SK-N-SH treated with all-trans-retinoic acid at 6 μM for 48 hours (cell line): ENCODE results near the gene KIAA1328.

Experiments
- ATAC-seq: fragments of 200-7000 bp; cut with Tn5 transposase; 3 replicates; pipeline ENCODE4 v1.9.1; 2020; ENCODE audit warnings: mild to moderate bottlenecking, moderate library complexity
- ARNTL ChIP-seq: fragments of 450-650 bp; formaldehyde crosslinking; IDR thresholded peaks from 2 replicates; pipeline ENCODE4 v1.5.0; 2020; ENCODE audit warnings: low read depth, mild to moderate bottlenecking, moderate library complexity, borderline replicate concordance
- ESRRG ChIP-seq: fragments of 250-450 bp; sonication (Bioruptor Pico); IDR thresholded peaks from 2 replicates; pipeline ENCODE4 v1.6.1; 2021; ENCODE audit warnings: mild to moderate bottlenecking
- GLIS3 ChIP-seq: fragments of 250-450 bp; sonication (Bioruptor Pico); IDR thresholded peaks from 2 replicates; pipeline ENCODE4 v1.5.0; 2020; ENCODE audit warnings: mild to moderate bottlenecking, moderate library complexity
- OSR1 ChIP-seq: fragments of 250-450 bp; sonication (Bioruptor Pico); IDR thresholded peaks from 2 replicates; pipeline ENCODE4 v1.8.0; 2022; ENCODE audit warnings: moderate library complexity, mild to moderate bottlenecking, inconsistent platforms
- PPARA ChIP-seq: fragments of 250-450 bp; sonication (Bioruptor Pico); IDR thresholded peaks from 2 replicates; pipeline ENCODE4 v1.5.0; 2020; ENCODE audit warnings: mild to moderate bottlenecking, borderline replicate concordance
- RARB ChIP-seq: fragments of 250-450 bp; sonication (Bioruptor Pico); IDR thresholded peaks from 2 replicates; pipeline ENCODE4 v1.8.0; 2021; ENCODE audit warnings: mild to moderate bottlenecking, moderate library complexity
- SNAI2 ChIP-seq: fragments of 250-450 bp; sonication (Bioruptor Pico); IDR thresholded peaks from 2 replicates; pipeline ENCODE4 v1.5.0; 2020; ENCODE audit warnings: mild to moderate bottlenecking, moderate library complexity
- TCF4 ChIP-seq: fragments of 250-450 bp; sonication (Bioruptor Pico); IDR thresholded peaks from 2 replicates; pipeline ENCODE4 v1.8.0; 2021; ENCODE audit warnings: mild to moderate bottlenecking, moderate library complexity, borderline replicate concordance
- ZC3H10 ChIP-seq: fragments of 250-450 bp; sonication (Bioruptor Pico); IDR thresholded peaks from 2 replicates; pipeline ENCODE4 v1.5.1; 2021; ENCODE audit warnings: mild to moderate bottlenecking, moderate library complexity
- ZFP3 ChIP-seq: fragments of 250-450 bp; sonication (Bioruptor Pico); IDR thresholded peaks from 2 replicates; pipeline ENCODE4 v1.5.0; 2020; ENCODE audit warnings: mild to moderate bottlenecking, moderate library complexity
- ZFP30 ChIP-seq: fragments of 450-650 bp; formaldehyde crosslinking; IDR thresholded peaks from 2 replicates; pipeline ENCODE4 v1.5.0; 2022; ENCODE audit warnings: mild to moderate bottlenecking, moderate library complexity
- ZNF565 ChIP-seq: fragments of 450-650 bp; formaldehyde crosslinking; conservative IDR thresholded peaks from 2 replicates; pipeline ENCODE4 v1.5.0; 2020; ENCODE audit warnings: low read depth, mild to moderate bottlenecking, moderate library complexity
- ZNF70 ChIP-seq: fragments of 450-650 bp; formaldehyde crosslinking; IDR thresholded peaks from 2 replicates; pipeline ENCODE4 v1.5.0; 2020; ENCODE audit warnings: mild to moderate bottlenecking, moderate library complexity
- ZNF8 ChIP-seq: fragments of 450-650 bp; formaldehyde crosslinking; IDR thresholded peaks from 2 replicates; pipeline ENCODE4 v1.5.0; 2020; ENCODE audit warnings: mild to moderate bottlenecking, moderate library complexity
- TF ChIP-seq, protein P1 (sequence below): fragments of 250-450 bp; sonication (Bioruptor Pico); IDR thresholded peaks from 2 replicates; pipeline ENCODE4 v1.8.0; 2020; ENCODE audit warnings: mild to moderate bottlenecking, moderate library complexity, borderline replicate concordance
- TF ChIP-seq, protein P2 (sequence below): fragments of 250-450 bp; sonication (Bioruptor Pico); IDR thresholded peaks from 2 replicates; pipeline ENCODE4 v1.5.1; 2020; ENCODE audit warnings: low read depth, mild to moderate bottlenecking, moderate library complexity
- TF ChIP-seq, protein P3 (sequence below): fragments of 250-450 bp; sonication (Bioruptor Pico); IDR thresholded peaks from 2 replicates; pipeline ENCODE4 v1.8.0; 2021; ENCODE audit warnings: low read depth, mild to moderate bottlenecking, moderate library complexity, borderline replicate concordance
- TF ChIP-seq, protein P4 (sequence below): fragments of 250-450 bp; sonication (Bioruptor Pico); IDR thresholded peaks from 2 replicates; pipeline ENCODE4 v1.5.1; 2021; ENCODE audit warnings: mild to moderate bottlenecking, moderate library complexity
- TF ChIP-seq, protein P5 (sequence below): fragments of 250-450 bp; sonication (Bioruptor Pico); IDR thresholded peaks from 2 replicates; pipeline ENCODE4 v1.5.0; 2020; ENCODE audit warnings: mild to moderate bottlenecking, moderate library complexity

KIAA1328 gene

DNA sequence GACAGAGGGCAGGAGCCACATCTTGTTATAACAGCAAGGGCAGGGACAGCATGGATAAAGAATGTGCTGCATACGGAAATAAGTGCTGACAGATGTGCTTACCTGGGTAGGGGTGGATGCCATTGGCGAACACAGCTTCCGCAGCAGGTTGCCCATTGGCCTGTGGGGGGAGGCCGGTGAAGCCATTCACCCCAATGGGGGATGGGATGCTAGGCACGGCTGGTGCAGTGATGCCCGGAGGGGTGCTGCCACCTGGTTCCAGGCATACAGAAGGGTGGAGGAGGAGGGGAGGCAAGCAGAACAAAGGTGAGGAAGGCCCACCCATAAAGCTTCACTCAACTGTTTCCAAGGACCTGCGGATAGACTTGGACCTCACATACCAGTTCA, 441.7 kb downstream of the KIAA1328 start:
- TF ChIP-seq RARB (CRISPR knock-in tag) (no peak), ZNF70 (no peak), ZNF565 (CRISPR knock-in tag) (no peak), ZFP3 (CRISPR knock-in tag) (no peak), OSR1 (no peak)
- TF ChIP-seq, protein P1, sequence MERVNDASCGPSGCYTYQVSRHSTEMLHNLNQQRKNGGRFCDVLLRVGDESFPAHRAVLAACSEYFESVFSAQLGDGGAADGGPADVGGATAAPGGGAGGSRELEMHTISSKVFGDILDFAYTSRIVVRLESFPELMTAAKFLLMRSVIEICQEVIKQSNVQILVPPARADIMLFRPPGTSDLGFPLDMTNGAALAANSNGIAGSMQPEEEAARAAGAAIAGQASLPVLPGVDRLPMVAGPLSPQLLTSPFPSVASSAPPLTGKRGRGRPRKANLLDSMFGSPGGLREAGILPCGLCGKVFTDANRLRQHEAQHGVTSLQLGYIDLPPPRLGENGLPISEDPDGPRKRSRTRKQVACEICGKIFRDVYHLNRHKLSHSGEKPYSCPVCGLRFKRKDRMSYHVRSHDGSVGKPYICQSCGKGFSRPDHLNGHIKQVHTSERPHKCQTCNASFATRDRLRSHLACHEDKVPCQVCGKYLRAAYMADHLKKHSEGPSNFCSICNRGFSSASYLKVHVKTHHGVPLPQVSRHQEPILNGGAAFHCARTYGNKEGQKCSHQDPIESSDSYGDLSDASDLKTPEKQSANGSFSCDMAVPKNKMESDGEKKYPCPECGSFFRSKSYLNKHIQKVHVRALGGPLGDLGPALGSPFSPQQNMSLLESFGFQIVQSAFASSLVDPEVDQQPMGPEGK: no peak
- TF ChIP-seq, protein P2, sequence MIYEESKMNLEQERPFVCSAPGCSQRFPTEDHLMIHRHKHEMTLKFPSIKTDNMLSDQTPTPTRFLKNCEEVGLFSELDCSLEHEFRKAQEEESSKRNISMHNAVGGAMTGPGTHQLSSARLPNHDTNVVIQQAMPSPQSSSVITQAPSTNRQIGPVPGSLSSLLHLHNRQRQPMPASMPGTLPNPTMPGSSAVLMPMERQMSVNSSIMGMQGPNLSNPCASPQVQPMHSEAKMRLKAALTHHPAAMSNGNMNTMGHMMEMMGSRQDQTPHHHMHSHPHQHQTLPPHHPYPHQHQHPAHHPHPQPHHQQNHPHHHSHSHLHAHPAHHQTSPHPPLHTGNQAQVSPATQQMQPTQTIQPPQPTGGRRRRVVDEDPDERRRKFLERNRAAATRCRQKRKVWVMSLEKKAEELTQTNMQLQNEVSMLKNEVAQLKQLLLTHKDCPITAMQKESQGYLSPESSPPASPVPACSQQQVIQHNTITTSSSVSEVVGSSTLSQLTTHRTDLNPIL (CRISPR knock-in tag): no peak
- no peak for ATAC-seq

DNA sequence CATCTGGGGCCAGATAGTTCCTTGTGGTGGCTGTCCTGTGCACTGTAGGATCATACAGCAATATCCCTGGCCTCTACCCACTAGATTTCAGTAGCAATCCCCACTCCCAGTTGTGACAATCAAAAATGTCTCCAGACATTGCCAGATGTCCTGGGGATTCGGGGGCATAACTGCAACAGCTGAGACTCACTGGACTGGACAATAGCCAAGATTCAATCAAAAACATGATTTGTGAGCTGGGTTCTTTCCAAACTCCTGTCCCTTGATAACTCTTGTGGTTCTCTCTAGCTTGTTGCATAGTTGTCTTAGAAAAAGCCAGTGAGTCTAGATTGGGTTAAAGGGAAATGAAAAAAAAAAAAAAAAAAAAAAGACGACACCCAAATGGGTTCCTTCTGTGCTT, 443.3 kb downstream of the KIAA1328 start:
- ATAC-seq: no peak

More for the DNA sequence above, 443.3 kb downstream of the KIAA1328 start:
- no peak for TF ChIP-seq ARNTL (CRISPR knock-in tag)
- TF ChIP-seq, protein P3, sequence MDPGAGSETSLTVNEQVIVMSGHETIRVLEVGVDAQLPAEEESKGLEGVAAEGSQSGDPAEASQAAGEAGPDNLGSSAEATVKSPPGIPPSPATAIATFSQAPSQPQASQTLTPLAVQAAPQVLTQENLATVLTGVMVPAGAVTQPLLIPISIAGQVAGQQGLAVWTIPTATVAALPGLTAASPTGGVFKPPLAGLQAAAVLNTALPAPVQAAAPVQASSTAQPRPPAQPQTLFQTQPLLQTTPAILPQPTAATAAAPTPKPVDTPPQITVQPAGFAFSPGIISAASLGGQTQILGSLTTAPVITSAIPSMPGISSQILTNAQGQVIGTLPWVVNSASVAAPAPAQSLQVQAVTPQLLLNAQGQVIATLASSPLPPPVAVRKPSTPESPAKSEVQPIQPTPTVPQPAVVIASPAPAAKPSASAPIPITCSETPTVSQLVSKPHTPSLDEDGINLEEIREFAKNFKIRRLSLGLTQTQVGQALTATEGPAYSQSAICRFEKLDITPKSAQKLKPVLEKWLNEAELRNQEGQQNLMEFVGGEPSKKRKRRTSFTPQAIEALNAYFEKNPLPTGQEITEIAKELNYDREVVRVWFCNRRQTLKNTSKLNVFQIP (CRISPR knock-in tag): no peak
- no peak for TF ChIP-seq GLIS3 (CRISPR knock-in tag)
- TF ChIP-seq, protein P4, sequence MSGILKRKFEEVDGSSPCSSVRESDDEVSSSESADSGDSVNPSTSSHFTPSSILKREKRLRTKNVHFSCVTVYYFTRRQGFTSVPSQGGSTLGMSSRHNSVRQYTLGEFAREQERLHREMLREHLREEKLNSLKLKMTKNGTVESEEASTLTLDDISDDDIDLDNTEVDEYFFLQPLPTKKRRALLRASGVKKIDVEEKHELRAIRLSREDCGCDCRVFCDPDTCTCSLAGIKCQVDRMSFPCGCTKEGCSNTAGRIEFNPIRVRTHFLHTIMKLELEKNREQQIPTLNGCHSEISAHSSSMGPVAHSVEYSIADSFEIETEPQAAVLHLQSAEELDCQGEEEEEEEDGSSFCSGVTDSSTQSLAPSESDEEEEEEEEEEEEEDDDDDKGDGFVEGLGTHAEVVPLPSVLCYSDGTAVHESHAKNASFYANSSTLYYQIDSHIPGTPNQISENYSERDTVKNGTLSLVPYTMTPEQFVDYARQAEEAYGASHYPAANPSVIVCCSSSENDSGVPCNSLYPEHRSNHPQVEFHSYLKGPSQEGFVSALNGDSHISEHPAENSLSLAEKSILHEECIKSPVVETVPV: no peak
- TF ChIP-seq SNAI2 (CRISPR knock-in tag): no peak
- no peak for TF ChIP-seq PPARA (CRISPR knock-in tag)
- TF ChIP-seq ESRRG (CRISPR knock-in tag): no peak
- TF ChIP-seq ZFP30 (CRISPR knock-in tag): no peak
- TF ChIP-seq OSR1: no peak
- no peak for TF ChIP-seq ZC3H10 (CRISPR knock-in tag)
- TF ChIP-seq RARB (CRISPR knock-in tag): no peak
- TF ChIP-seq, protein P2 (CRISPR knock-in tag): no peak
- TF ChIP-seq TCF4: no peak
- no peak for TF ChIP-seq ZNF70
- TF ChIP-seq, protein P1: no peak
- TF ChIP-seq ZNF8: no peak
- TF ChIP-seq, protein P5, sequence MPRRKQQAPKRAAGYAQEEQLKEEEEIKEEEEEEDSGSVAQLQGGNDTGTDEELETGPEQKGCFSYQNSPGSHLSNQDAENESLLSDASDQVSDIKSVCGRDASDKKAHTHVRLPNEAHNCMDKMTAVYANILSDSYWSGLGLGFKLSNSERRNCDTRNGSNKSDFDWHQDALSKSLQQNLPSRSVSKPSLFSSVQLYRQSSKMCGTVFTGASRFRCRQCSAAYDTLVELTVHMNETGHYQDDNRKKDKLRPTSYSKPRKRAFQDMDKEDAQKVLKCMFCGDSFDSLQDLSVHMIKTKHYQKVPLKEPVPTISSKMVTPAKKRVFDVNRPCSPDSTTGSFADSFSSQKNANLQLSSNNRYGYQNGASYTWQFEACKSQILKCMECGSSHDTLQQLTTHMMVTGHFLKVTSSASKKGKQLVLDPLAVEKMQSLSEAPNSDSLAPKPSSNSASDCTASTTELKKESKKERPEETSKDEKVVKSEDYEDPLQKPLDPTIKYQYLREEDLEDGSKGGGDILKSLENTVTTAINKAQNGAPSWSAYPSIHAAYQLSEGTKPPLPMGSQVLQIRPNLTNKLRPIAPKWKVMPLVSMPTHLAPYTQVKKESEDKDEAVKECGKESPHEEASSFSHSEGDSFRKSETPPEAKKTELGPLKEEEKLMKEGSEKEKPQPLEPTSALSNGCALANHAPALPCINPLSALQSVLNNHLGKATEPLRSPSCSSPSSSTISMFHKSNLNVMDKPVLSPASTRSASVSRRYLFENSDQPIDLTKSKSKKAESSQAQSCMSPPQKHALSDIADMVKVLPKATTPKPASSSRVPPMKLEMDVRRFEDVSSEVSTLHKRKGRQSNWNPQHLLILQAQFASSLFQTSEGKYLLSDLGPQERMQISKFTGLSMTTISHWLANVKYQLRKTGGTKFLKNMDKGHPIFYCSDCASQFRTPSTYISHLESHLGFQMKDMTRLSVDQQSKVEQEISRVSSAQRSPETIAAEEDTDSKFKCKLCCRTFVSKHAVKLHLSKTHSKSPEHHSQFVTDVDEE (CRISPR knock-in tag): no peak
